ENCODE measurements around the gene PTPRG. TPM values are rescaled to one million over a fixed set of nuclear protein-coding genes. Genes with fewer than 3 reads are reported as not detected.

The PTPRG gene
- total and polyA plus RNA-seq, 10 of the 15 experiments (the other 5 are each of a cell fraction or from before 2014, with no cell fraction given) = 0.29 to 20.7 (median 1.4) TPM

DNA sequence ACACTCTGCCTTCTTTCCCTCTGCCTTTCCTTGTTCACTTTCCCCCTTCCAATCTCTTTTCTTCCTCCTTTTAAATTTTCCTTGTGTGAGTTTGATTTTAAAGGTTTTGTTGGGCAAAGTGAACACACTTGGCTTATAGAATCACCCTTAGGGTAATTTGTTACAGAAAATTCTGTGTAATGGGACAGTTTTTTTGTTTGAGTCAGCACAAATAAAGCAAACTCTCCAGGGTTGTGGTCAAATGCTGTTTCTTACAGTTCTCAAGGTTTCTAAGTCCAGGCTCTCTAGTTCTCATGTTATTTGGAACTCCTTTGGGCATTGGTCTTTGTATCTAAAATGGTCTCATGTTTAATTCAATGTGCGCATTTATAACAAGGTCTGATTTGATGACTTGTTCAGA lies 307.1 kb downstream of the PTPRG start (continued):
- TF ChIP-seq NFYA (IDR thresholded peaks at IDR 0.05; ENCODE audit: borderline replicate concordance, low read depth, low read length) (no peak), NBN (IDR thresholded peaks at IDR 0.05) (no peak), ASH2L (IDR thresholded peaks at IDR 0.05; ENCODE audit: borderline replicate concordance, low read depth) (no peak), POLR2AphosphoS5 (IDR thresholded peaks at IDR 0.05; ENCODE audit: low read length) (no peak), TARDBP (IDR thresholded peaks at IDR 0.05; ENCODE audit: borderline replicate concordance) (no peak)

DNA sequence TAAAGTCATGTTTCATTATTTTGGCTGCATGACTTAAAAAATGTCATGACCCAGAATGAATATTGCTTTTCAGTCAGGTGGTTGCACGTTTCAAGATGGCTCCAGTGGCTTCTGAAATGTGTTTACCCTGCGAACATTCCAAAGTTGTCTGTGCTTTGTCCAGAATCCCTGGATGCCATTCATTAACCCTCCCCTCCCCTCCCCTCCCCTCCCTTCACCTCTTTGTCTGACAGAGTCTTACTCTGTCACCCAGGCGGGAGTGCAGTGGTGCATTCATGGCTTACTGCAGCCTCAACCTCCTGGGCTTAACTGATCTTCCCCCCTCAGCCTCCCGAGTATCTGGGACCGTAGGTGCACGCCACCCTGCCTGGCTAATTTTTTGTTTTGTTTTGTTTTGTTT lies 308.0 kb downstream of the PTPRG start:
- H3K9ac ChIP-seq (ENCODE audit: control insufficient read depth, insufficient read depth, low read length) = no peak overlapping the region
- in situ Hi-C loops (cut with MboI) = no loop called here
- H3K4me3 ChIP-seq = no peak overlapping the region
- ATAC-seq = no peak
- H3K4me1 ChIP-seq (ENCODE audit: control insufficient read depth, insufficient read depth, low read length) = no peaks in the 10 kb centered on the region
- no peaks in the 10 kb centered on the region for H3K9me3 ChIP-seq (replicated peaks; ENCODE audit: control insufficient read depth, insufficient read depth, low read length)
- RAD21 ChIA-PET (ENCODE audit: unreplicated experiment) = interaction anchor here (3.1 kb wide), 1 partner anchor 305 kb away, joined by 13 read pairs; no protein-coding TSS in a partner anchor
- WGBS (ENCODE audit: insufficient coverage, insufficient replicate concordance, low lambda C conversion rate, missing lambda C conversion rate) = 8% methylated on average over 6 of the region's 6 CpGs
- H3K36me3 ChIP-seq (ENCODE audit: control insufficient read depth in 2 of 2, insufficient read depth in 2 of 2, low read length in 1 of 2) = no peaks in the 10 kb centered on the region
- no peak for DNase-seq (ENCODE audit: low read depth, low spot score)
- no peaks in the 10 kb centered on the region for H3K79me2 ChIP-seq (ENCODE audit: control insufficient read depth, insufficient read depth, low read length)
- H2AFZ ChIP-seq (ENCODE audit: control insufficient read depth, low read depth, low read length) = no peak overlapping the region
- CTCF ChIA-PET = interaction anchor here (0.9 kb wide), 1 partner anchor 10 kb away, joined by 4 read pairs; no protein-coding TSS in a partner anchor
- no peak overlapping the region for H3K4me2 ChIP-seq (ENCODE audit: control insufficient read depth, insufficient read depth)
- SMC1A ChIA-PET (ENCODE audit: uncharacterized antibody, unreplicated experiment) = interaction anchor here (1.4 kb wide), 1 partner anchor 8 kb away, joined by 4 read pairs; no protein-coding TSS in a partner anchor
- H4K20me1 ChIP-seq (ENCODE audit: control insufficient read depth, insufficient read depth) = no peaks in the 10 kb centered on the region
- intact Hi-C loops (cut with micrococcal nuclease; ENCODE audit: unreplicated experiment) = no loop called here
- no peaks in the 10 kb centered on the region for H3K27me3 ChIP-seq (replicated peaks in 1 of 2; ENCODE audit: control insufficient read depth in 2 of 2, insufficient read depth in 2 of 2, low read length in 1 of 2)
- no TSS peak for BruUV-seq (replicated peaks)
- POLR2A ChIA-PET = interaction anchor here (0.7 kb wide), 1 partner anchor 127 kb away, joined by 3 read pairs; no protein-coding TSS in a partner anchor
- no peak for FAIRE-seq
- H3K27ac ChIP-seq (ENCODE audit: control insufficient read depth, insufficient read depth) = no peak overlapping the region
- TF ChIP-seq ATF7 (IDR thresholded peaks at IDR 0.05; ENCODE audit: low read depth) (no peak), ASH2L (IDR thresholded peaks at IDR 0.05; ENCODE audit: borderline replicate concordance, low read depth) (no peak), SIX5 (IDR thresholded peaks at IDR 0.05; ENCODE audit: low read depth, low read length, severe bottlenecking) (no peak), NR2C1 (IDR thresholded peaks at IDR 0.05) (no peak), SMARCA5 (IDR thresholded peaks at IDR 0.05) (no peak)
- TF ChIP-seq, protein P1, sequence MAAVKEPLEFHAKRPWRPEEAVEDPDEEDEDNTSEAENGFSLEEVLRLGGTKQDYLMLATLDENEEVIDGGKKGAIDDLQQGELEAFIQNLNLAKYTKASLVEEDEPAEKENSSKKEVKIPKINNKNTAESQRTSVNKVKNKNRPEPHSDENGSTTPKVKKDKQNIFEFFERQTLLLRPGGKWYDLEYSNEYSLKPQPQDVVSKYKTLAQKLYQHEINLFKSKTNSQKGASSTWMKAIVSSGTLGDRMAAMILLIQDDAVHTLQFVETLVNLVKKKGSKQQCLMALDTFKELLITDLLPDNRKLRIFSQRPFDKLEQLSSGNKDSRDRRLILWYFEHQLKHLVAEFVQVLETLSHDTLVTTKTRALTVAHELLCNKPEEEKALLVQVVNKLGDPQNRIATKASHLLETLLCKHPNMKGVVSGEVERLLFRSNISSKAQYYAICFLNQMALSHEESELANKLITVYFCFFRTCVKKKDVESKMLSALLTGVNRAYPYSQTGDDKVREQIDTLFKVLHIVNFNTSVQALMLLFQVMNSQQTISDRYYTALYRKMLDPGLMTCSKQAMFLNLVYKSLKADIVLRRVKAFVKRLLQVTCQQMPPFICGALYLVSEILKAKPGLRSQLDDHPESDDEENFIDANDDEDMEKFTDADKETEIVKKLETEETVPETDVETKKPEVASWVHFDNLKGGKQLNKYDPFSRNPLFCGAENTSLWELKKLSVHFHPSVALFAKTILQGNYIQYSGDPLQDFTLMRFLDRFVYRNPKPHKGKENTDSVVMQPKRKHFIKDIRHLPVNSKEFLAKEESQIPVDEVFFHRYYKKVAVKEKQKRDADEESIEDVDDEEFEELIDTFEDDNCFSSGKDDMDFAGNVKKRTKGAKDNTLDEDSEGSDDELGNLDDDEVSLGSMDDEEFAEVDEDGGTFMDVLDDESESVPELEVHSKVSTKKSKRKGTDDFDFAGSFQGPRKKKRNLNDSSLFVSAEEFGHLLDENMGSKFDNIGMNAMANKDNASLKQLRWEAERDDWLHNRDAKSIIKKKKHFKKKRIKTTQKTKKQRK (IDR thresholded peaks at IDR 0.05; ENCODE audit: low read depth, low read length) = no peak
- TF ChIP-seq, protein P2, sequence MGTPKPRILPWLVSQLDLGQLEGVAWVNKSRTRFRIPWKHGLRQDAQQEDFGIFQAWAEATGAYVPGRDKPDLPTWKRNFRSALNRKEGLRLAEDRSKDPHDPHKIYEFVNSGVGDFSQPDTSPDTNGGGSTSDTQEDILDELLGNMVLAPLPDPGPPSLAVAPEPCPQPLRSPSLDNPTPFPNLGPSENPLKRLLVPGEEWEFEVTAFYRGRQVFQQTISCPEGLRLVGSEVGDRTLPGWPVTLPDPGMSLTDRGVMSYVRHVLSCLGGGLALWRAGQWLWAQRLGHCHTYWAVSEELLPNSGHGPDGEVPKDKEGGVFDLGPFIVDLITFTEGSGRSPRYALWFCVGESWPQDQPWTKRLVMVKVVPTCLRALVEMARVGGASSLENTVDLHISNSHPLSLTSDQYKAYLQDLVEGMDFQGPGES (IDR thresholded peaks at IDR 0.05) = no peak
- TF ChIP-seq, protein P3, sequence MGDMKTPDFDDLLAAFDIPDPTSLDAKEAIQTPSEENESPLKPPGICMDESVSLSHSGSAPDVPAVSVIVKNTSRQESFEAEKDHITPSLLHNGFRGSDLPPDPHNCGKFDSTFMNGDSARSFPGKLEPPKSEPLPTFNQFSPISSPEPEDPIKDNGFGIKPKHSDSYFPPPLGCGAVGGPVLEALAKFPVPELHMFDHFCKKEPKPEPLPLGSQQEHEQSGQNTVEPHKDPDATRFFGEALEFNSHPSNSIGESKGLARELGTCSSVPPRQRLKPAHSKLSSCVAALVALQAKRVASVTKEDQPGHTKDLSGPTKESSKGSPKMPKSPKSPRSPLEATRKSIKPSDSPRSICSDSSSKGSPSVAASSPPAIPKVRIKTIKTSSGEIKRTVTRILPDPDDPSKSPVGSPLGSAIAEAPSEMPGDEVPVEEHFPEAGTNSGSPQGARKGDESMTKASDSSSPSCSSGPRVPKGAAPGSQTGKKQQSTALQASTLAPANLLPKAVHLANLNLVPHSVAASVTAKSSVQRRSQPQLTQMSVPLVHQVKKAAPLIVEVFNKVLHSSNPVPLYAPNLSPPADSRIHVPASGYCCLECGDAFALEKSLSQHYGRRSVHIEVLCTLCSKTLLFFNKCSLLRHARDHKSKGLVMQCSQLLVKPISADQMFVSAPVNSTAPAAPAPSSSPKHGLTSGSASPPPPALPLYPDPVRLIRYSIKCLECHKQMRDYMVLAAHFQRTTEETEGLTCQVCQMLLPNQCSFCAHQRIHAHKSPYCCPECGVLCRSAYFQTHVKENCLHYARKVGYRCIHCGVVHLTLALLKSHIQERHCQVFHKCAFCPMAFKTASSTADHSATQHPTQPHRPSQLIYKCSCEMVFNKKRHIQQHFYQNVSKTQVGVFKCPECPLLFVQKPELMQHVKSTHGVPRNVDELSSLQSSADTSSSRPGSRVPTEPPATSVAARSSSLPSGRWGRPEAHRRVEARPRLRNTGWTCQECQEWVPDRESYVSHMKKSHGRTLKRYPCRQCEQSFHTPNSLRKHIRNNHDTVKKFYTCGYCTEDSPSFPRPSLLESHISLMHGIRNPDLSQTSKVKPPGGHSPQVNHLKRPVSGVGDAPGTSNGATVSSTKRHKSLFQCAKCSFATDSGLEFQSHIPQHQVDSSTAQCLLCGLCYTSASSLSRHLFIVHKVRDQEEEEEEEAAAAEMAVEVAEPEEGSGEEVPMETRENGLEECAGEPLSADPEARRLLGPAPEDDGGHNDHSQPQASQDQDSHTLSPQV (IDR thresholded peaks at IDR 0.05) = no peak
- TF ChIP-seq, protein P4, sequence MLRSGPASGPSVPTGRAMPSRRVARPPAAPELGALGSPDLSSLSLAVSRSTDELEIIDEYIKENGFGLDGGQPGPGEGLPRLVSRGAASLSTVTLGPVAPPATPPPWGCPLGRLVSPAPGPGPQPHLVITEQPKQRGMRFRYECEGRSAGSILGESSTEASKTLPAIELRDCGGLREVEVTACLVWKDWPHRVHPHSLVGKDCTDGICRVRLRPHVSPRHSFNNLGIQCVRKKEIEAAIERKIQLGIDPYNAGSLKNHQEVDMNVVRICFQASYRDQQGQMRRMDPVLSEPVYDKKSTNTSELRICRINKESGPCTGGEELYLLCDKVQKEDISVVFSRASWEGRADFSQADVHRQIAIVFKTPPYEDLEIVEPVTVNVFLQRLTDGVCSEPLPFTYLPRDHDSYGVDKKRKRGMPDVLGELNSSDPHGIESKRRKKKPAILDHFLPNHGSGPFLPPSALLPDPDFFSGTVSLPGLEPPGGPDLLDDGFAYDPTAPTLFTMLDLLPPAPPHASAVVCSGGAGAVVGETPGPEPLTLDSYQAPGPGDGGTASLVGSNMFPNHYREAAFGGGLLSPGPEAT (IDR thresholded peaks at IDR 0.05; ENCODE audit: low read depth) = no peak
